ENCODE measurements around the gene CNTNAP2. TPM values are rescaled to one million over a fixed set of nuclear protein-coding genes. Genes with fewer than 3 reads are reported as not detected.

CNTNAP2 gene
- total and polyA plus RNA-seq, 9 of the 15 experiments (the other 6 are each of a cell fraction or from before 2014, with no cell fraction given) = 0.04 to 0.62 (median 0.09) TPM; not detected in 4

DNA sequence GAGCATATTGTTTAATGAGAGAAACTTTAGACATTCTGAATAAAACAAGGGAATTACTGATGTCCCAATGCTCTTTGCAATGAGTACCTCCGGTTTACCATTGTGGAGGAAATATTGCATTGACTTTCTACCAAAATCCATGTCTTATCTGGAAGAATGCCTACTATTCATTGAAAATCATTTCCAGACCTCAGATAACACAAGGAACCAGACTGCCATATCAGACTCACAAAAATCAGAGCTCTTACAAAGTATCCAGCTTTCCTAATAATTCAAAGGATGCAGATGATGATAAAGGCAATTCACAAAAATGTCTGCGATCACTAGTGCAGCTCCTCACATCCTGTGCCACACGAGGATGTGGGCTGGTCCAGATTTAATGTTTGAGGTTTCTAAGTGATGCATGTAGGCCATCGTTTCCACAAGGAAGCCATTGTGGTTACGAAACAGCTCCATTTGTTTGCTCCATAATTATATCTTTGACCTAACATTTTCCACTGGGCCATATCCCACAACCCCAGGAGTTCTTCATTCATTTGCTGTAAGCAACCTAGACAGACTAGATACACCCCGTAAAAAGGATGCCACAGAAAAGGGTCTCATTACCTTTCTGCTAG lies 1642.8 kb downstream of the CNTNAP2 start (continued):
- TF ChIP-seq CHD7 (IDR thresholded peaks at IDR 0.05; ENCODE audit: low read depth, low read length) (no peak), TEAD4 (IDR thresholded peaks at IDR 0.05; ENCODE audit: low read length) (no peak), TEAD4 (CRISPR knock-in tag; IDR thresholded peaks at IDR 0.05; ENCODE audit: borderline replicate concordance) (no peak), ZBTB1 (CRISPR knock-in tag; IDR thresholded peaks at IDR 0.05; ENCODE audit: borderline replicate concordance, low read depth) (no peak), NCOA1 (IDR thresholded peaks at IDR 0.05; ENCODE audit: low read depth) (no peak), MCM5 (IDR thresholded peaks at IDR 0.05; ENCODE audit: low read depth) (no peak)
